GM23248 (cell line): Measurements from ENCODE around the gene ZNF101.

ENCODE experiments used
- EZH2 ChIP-seq: fragments of 200-600 bp; sonication (generic); IDR thresholded peaks from 2 replicates; pipeline ENCODE4 v1.6.1; 2018; ENCODE audit warnings: antibody characterized with exemption, mild to moderate bottlenecking; ENCODE audit not compliant: insufficient read depth, poor library complexity, severe bottlenecking
- EZH2phosphoT487 ChIP-seq: fragments of 200-600 bp; sonication (generic); IDR thresholded peaks from 2 replicates; pipeline ENCODE4 v1.6.1; 2018; ENCODE audit warnings: antibody characterized with exemption, moderate library complexity, mild to moderate bottlenecking, low read depth; ENCODE audit not compliant: insufficient read depth

GRCh38 chr19:19632661-19633060, 36.0 kb upstream of the ZNF101 start:
- TF ChIP-seq EZH2phosphoT487 (no peak), EZH2 (no peak)
